T47D (cell line): ENCODE data around the gene NPFFR2.

Source experiments
- DNase-seq, 2 experiments: peaks; one replicate each; pipeline versions ENCODE4 v3.0.0 to v3.0.0-alpha.2; 2011 to 2012; ENCODE audit warnings: low read depth in 1 of 2, low spot score in 1 of 2
- JUND ChIP-seq: IDR thresholded peaks from 2 replicates; pipeline ENCODE4 v1.6.1; 2012; ENCODE audit warnings: low read depth
- in situ Hi-C: cut with HindIII; loops from 2 replicates; pipeline ENCODE4 v1.10.0; 2016; ENCODE audit warnings: low sequenced_read_pairs, low pct_unique_long_range_greater_than_20kb

NPFFR2 gene

GRCh38 chr4:72031868-72032608 lies at the start of gene NPFFR2:
Gene NPFFR2, plus strand, starts transcription at chr4:72032000. Its CDS starts 96,592 bp downstream, at chr4:72128592.
- DNase-seq, result no peak
- TF ChIP-seq JUND, result no peak
- in situ Hi-C loops, result no loop called here

- in situ Hi-C loops, result no loop called here
- TF ChIP-seq JUND, result no peak
- DNase-seq, result no peak
Measured at GRCh38 chr4:71992571-71993312, 39.1 kb upstream of the NPFFR2 start.

- no peak for DNase-seq
- in situ Hi-C loops, result no loop called here
- TF ChIP-seq JUND, result no peak
Measured at GRCh38 chr4:71994559-71994958, 37.2 kb upstream of the NPFFR2 start.

- no peak for TF ChIP-seq JUND
- DNase-seq, result no peak
- in situ Hi-C loops, result no loop called here
Measured at GRCh38 chr4:71995297-71995696, 36.5 kb upstream of the NPFFR2 start.

GRCh38 chr4:72006586-72006985 lies 25.2 kb upstream of the NPFFR2 start:
- in situ Hi-C loops, result no loop called here
- no peak for TF ChIP-seq JUND
- no peak for DNase-seq

GRCh38 chr4:72011906-72012305 lies 19.9 kb upstream of the NPFFR2 start:
- no peak for DNase-seq
- no peak for TF ChIP-seq JUND
- in situ Hi-C loops, result no loop called here

GRCh38 chr4:72016011-72016410 lies 15.8 kb upstream of the NPFFR2 start:
- DNase-seq, result no peak
- in situ Hi-C loops, result no loop called here
- no peak for TF ChIP-seq JUND

GRCh38 chr4:72019688-72020087 lies 12.1 kb upstream of the NPFFR2 start:
- in situ Hi-C loops, result no loop called here
- TF ChIP-seq JUND, result no peak
- DNase-seq, result no peak

GRCh38 chr4:72022553-72022952 lies 9.2 kb upstream of the NPFFR2 start:
- TF ChIP-seq JUND, result no peak
- in situ Hi-C loops, result no loop called here
- DNase-seq, result no peak

GRCh38 chr4:72055566-72055965 lies 23.8 kb downstream of the NPFFR2 start:
- no peak for DNase-seq
- in situ Hi-C loops, result no loop called here
- TF ChIP-seq JUND, result no peak

GRCh38 chr4:72063726-72064125 lies 31.9 kb downstream of the NPFFR2 start:
- no peak for TF ChIP-seq JUND
- no peak for DNase-seq
- in situ Hi-C loops, result no loop called here

- DNase-seq, result no peak
- no peak for TF ChIP-seq JUND
- in situ Hi-C loops, result no loop called here
Measured at GRCh38 chr4:72067051-72067450, 35.3 kb downstream of the NPFFR2 start.

- TF ChIP-seq JUND, result no peak
- in situ Hi-C loops, result no loop called here
- no peak for DNase-seq
Measured at GRCh38 chr4:72073816-72074215, 42.0 kb downstream of the NPFFR2 start.
